ENCODE data around the gene CNTN4.

Gene CNTN4

GRCh38 chr3:3105815-3106214 is 1007.1 kb downstream of the CNTN4 start:
- no peak for DNase-seq (ENCODE audit: low read depth)

GRCh38 chr3:3107181-3107580 is 1008.5 kb downstream of the CNTN4 start:
- DNase-seq (ENCODE audit: low read depth), result no peak

All from activated T-cell treated with anti-CD3 and anti-CD28 coated beads for 48 hours (primary cell).